Measurements from ENCODE around the gene RPS27. TPM values are rescaled to one million over a fixed set of nuclear protein-coding genes. Genes with fewer than 3 reads are reported as not detected.

RPS27 gene
- polyA plus RNA-seq (2013): 10,907 and 11,059 TPM in 2 replicates

GRCh38 chr1:153990468-153991150 is at the start of gene RPS27:
Gene RPS27 (plus strand): TSS chr1:153990762. CDS start chr1:153990797, 35 bp downstream.
- H3K79me1 ChIP-seq (ENCODE audit: low read length): peaks cover 9% of the 10 kb centered on the region
- H3K23ac ChIP-seq (ENCODE audit: low read length): no peak within 1 kb of the TSS
- H3K4me1 ChIP-seq (ENCODE audit: control insufficient read depth in 1 of 2, insufficient read depth in 2 of 2, low read length in 2 of 2): no peaks in the 10 kb centered on the region
- H2AFZ ChIP-seq (ENCODE audit: insufficient read depth, low read length, poor library complexity): peak within 1 kb of the TSS; percentile 48
- H3K27ac ChIP-seq (ENCODE audit: low read depth, low read length): peak within 1 kb of the TSS; percentile 34
- peak within 1 kb of the TSS; percentile 89 for H3K9ac ChIP-seq (ENCODE audit: low read length)
- H4K91ac ChIP-seq (ENCODE audit: low read depth, low read length): peak within 1 kb of the TSS; percentile 81
- peak within 1 kb of the TSS; percentile 12 for H2AK5ac ChIP-seq (ENCODE audit: low read length)
- WGBS (ENCODE audit: extremely low coverage, insufficient coverage, insufficient read length): no CpG with 5 or more reads among the region's 36 CpGs
- peak; percentile 94 to 100 for DNase-seq
- peak within 1 kb of the TSS; percentile 85 for H3K4me3 ChIP-seq (ENCODE audit: low read depth, low read length)
- peak within 1 kb of the TSS; percentile 28 for H2BK120ac ChIP-seq (ENCODE audit: insufficient read depth, low read length, poor library complexity)
- H4K12ac ChIP-seq (ENCODE audit: low read depth, low read length): peak within 1 kb of the TSS; percentile 67
- H3K9me3 ChIP-seq (ENCODE audit: insufficient read depth, low read depth, low read length): no peaks in the 10 kb centered on the region
- peak within 1 kb of the TSS; percentile 69 for H2BK5ac ChIP-seq (ENCODE audit: low read depth, low read length, poor library complexity)
- peak within 1 kb of the TSS; percentile 90 for H4K8ac ChIP-seq (ENCODE audit: low read depth, low read length)
- H2BK12ac ChIP-seq (ENCODE audit: low read length): no peak within 1 kb of the TSS
- H3K18ac ChIP-seq (ENCODE audit: low read length): peak within 1 kb of the TSS; percentile 60
- no peaks in the 10 kb centered on the region for H3K27me3 ChIP-seq (ENCODE audit: insufficient read depth, low read length)
- H3K79me2 ChIP-seq (ENCODE audit: control insufficient read depth, insufficient read depth, low read length, poor library complexity): peaks cover 8% of the 10 kb centered on the region
- peak within 1 kb of the TSS; percentile 69 for H3K14ac ChIP-seq (ENCODE audit: low read length)
- peak within 1 kb of the TSS; percentile 46 for H3K4ac ChIP-seq (ENCODE audit: low read depth, low read length)
- H3K36me3 ChIP-seq (ENCODE audit: control insufficient read depth in 1 of 2, insufficient read depth in 2 of 2, low read length in 2 of 2): peaks cover 14 to 19% of the 10 kb centered on the region in 2 experiments
- H3K4me2 ChIP-seq (ENCODE audit: low read length): peak within 1 kb of the TSS; percentile 74

GRCh38 chr1:153941826-153942725 is 48.5 kb upstream of the RPS27 start:
- no peak overlapping the region for H3K4ac ChIP-seq (ENCODE audit: low read depth, low read length)
- H2BK5ac ChIP-seq (ENCODE audit: low read depth, low read length, poor library complexity): no peak overlapping the region
- no peak overlapping the region for H2BK120ac ChIP-seq (ENCODE audit: insufficient read depth, low read length, poor library complexity)
- H3K18ac ChIP-seq (ENCODE audit: low read length): no peak overlapping the region
- no peak overlapping the region for H3K23ac ChIP-seq (ENCODE audit: low read length)
- H3K4me2 ChIP-seq (ENCODE audit: low read length): no peak overlapping the region
- H3K79me1 ChIP-seq (ENCODE audit: low read length): peaks cover 9% of the 10 kb centered on the region
- peaks cover 10% of the 10 kb centered on the region for H3K79me2 ChIP-seq (ENCODE audit: control insufficient read depth, insufficient read depth, low read length, poor library complexity)
- H2AK5ac ChIP-seq (ENCODE audit: low read length): no peak overlapping the region
- H3K4me1 ChIP-seq (ENCODE audit: control insufficient read depth in 1 of 2, insufficient read depth in 2 of 2, low read length in 2 of 2): peaks cover 4 to 9% of the 10 kb centered on the region in 2 experiments
- no CpG with 5 or more reads among the region's 34 CpGs for WGBS (ENCODE audit: extremely low coverage, insufficient coverage, insufficient read length)
- peaks cover 46 to 54% of the 10 kb centered on the region in 2 experiments for H3K36me3 ChIP-seq (ENCODE audit: control insufficient read depth in 1 of 2, insufficient read depth in 2 of 2, low read length in 2 of 2)
- no peak overlapping the region for H2BK12ac ChIP-seq (ENCODE audit: low read length)
- H2AFZ ChIP-seq (ENCODE audit: insufficient read depth, low read length, poor library complexity): no peak overlapping the region
- peaks cover 1% of the 10 kb centered on the region for H3K9me3 ChIP-seq (ENCODE audit: insufficient read depth, low read depth, low read length)
- no peak overlapping the region for H3K27ac ChIP-seq (ENCODE audit: low read depth, low read length)
- no peak overlapping the region for H4K8ac ChIP-seq (ENCODE audit: low read depth, low read length)
- H3K4me3 ChIP-seq (ENCODE audit: low read depth, low read length): no peak overlapping the region
- no peak for DNase-seq
- no peaks in the 10 kb centered on the region for H3K27me3 ChIP-seq (ENCODE audit: insufficient read depth, low read length)
- no peak overlapping the region for H4K12ac ChIP-seq (ENCODE audit: low read depth, low read length)
- no peak overlapping the region for H3K9ac ChIP-seq (ENCODE audit: low read length)
- no peak overlapping the region for H4K91ac ChIP-seq (ENCODE audit: low read depth, low read length)
- no peak overlapping the region for H3K14ac ChIP-seq (ENCODE audit: low read length)

- Histone ChIP-seq H3K9ac (ENCODE audit: low read length) (no peak overlapping the region), H3K4ac (ENCODE audit: low read depth, low read length) (no peak overlapping the region), H2AK5ac (ENCODE audit: low read length) (no peak overlapping the region), H3K79me2 (ENCODE audit: control insufficient read depth, insufficient read depth, low read length, poor library complexity) (peaks cover 10% of the 10 kb centered on the region), H2AFZ (ENCODE audit: insufficient read depth, low read length, poor library complexity) (no peak overlapping the region), H3K27ac (ENCODE audit: low read depth, low read length) (no peak overlapping the region), H2BK120ac (ENCODE audit: insufficient read depth, low read length, poor library complexity) (no peak overlapping the region), H3K36me3 (ENCODE audit: control insufficient read depth in 1 of 2, insufficient read depth in 2 of 2, low read length in 2 of 2) (peaks cover 45 to 52% of the 10 kb centered on the region in 2 experiments), H3K4me2 (ENCODE audit: low read length) (no peak overlapping the region), H2BK5ac (ENCODE audit: low read depth, low read length, poor library complexity) (no peak overlapping the region), H3K4me3 (ENCODE audit: low read depth, low read length) (peak overlapping the region; percentile 42), H3K9me3 (ENCODE audit: insufficient read depth, low read depth, low read length) (peaks cover 1% of the 10 kb centered on the region), H4K91ac (ENCODE audit: low read depth, low read length) (no peak overlapping the region), H3K18ac (ENCODE audit: low read length) (no peak overlapping the region), H3K79me1 (ENCODE audit: low read length) (peaks cover 9% of the 10 kb centered on the region), H2BK12ac (ENCODE audit: low read length) (no peak overlapping the region), H4K12ac (ENCODE audit: low read depth, low read length) (no peak overlapping the region), H3K23ac (ENCODE audit: low read length) (no peak overlapping the region), H3K4me1 (ENCODE audit: control insufficient read depth in 1 of 2, insufficient read depth in 2 of 2, low read length in 2 of 2) (peaks cover 4 to 9% of the 10 kb centered on the region in 2 experiments), H3K27me3 (ENCODE audit: insufficient read depth, low read length) (no peaks in the 10 kb centered on the region), H4K8ac (ENCODE audit: low read depth, low read length) (no peak overlapping the region), H3K14ac (ENCODE audit: low read length) (no peak overlapping the region)
- no peak for DNase-seq
- WGBS (ENCODE audit: extremely low coverage, insufficient coverage, insufficient read length): no CpG with 5 or more reads among the region's 11 CpGs
Measured at GRCh38 chr1:153942766-153943549, 47.6 kb upstream of the RPS27 start.
